HFF-Myc (cell line): ENCODE data around the gene GPR153.

Experiments
- DNase-seq: peaks from one replicate; pipeline ENCODE4 v3.0.0-alpha.2; 2011; ENCODE audit warnings: low read depth; ENCODE audit errors: extremely low read depth
- H3K4me3 ChIP-seq: replicated peaks from 2 replicates; pipeline ENCODE4 v1.5.1; 2011; ENCODE audit warnings: low read depth, mild to moderate bottlenecking, control low read depth, low read length
- CTCF ChIP-seq: IDR thresholded peaks from 2 replicates; pipeline ENCODE4 v1.5.1; 2012; ENCODE audit warnings: mild to moderate bottlenecking, low read depth, low read length, control low read depth; ENCODE audit errors: missing control alignments

The GPR153 gene

GRCh38 chr1:6202256-6202655 lies 58.6 kb downstream of the GPR153 start:
- no peak overlapping the region for H3K4me3 ChIP-seq

GRCh38 chr1:6200188-6200809 lies 60.6 kb downstream of the GPR153 start:
- no peak for TF ChIP-seq CTCF
- DNase-seq = no peak
- H3K4me3 ChIP-seq = peak overlapping the region; percentile 100

More at GRCh38 chr1:6202256-6202655, 58.6 kb downstream of the GPR153 start:
- no peak for DNase-seq
- no peak for TF ChIP-seq CTCF

GRCh38 chr1:6199298-6200187 lies 61.4 kb downstream of the GPR153 start, which contains the start of gene RPL22:
RPL22 (minus strand) TSS chr1:6199595; CDS start chr1:6199573, 22 bp downstream.
- no peak for TF ChIP-seq CTCF
- peak within 1 kb of the TSS; percentile 100 for H3K4me3 ChIP-seq
- DNase-seq = peak; percentile 98

GRCh38 chr1:6198646-6199297 lies 62.1 kb downstream of the GPR153 start:
- no peak for DNase-seq
- peak overlapping the region; percentile 100 for H3K4me3 ChIP-seq
- TF ChIP-seq CTCF = no peak

GRCh38 chr1:6197746-6198427 lies 63.0 kb downstream of the GPR153 start:
- TF ChIP-seq CTCF = no peak
- no peak for DNase-seq
- H3K4me3 ChIP-seq = peak overlapping the region; percentile 100
